ENCODE results near the gene NPS.

- TF ChIP-seq CTCF (conservative IDR thresholded peaks at IDR 0.05 in 1 of 2, IDR thresholded peaks at IDR 0.05 in 1 of 2; ENCODE audit: extremely low read depth in 1 of 2, insufficient read depth in 1 of 2, low read depth in 1 of 2, low read length in 2 of 2) (no peak), EZH2 (IDR thresholded peaks at IDR 0.05; ENCODE audit: borderline replicate concordance, low read length) (no peak)
Measured at GRCh38 chr10:127525686-127526085, 23.4 kb upstream of the NPS start.
